HepG2 (cell line): ENCODE data around the gene ARL3. TPM values are rescaled to one million over a fixed set of nuclear protein-coding genes. Genes with fewer than 3 reads are reported as not detected.

Source experiments
- NAIF1 ChIP-seq: sonication (generic); formaldehyde crosslinking; IDR thresholded peaks from 2 replicates; pipeline ENCODE4 v1.5.0; 2020; ENCODE audit warnings: mild to moderate bottlenecking, missing genetic modification reagents, borderline replicate concordance
- SMARCC2 ChIP-seq: fragments of 450-650 bp; IDR thresholded peaks from 2 replicates; pipeline ENCODE4 v1.6.1; 2017; ENCODE audit warnings: antibody characterized with exemption, mild to moderate bottlenecking
- SRSF4 ChIP-seq: fragments of 200-400 bp; formaldehyde crosslinking; IDR thresholded peaks from one replicate; pipeline ENCODE4 v1.6.1; 2018; ENCODE audit warnings: mild to moderate bottlenecking, low read depth, low read length, moderate library complexity; ENCODE audit not compliant: poor library complexity, severe bottlenecking
- TAF15 ChIP-seq: fragments of 200-400 bp; formaldehyde crosslinking; IDR thresholded peaks from one replicate; pipeline ENCODE4 v1.6.1; 2018; ENCODE audit warnings: mild to moderate bottlenecking, low read depth, low read length; ENCODE audit not compliant: poor library complexity, severe bottlenecking
- ZKSCAN5 ChIP-seq: sonication (generic); formaldehyde crosslinking; IDR thresholded peaks from 2 replicates; pipeline ENCODE4 v1.5.1; 2020; ENCODE audit warnings: mild to moderate bottlenecking, missing genetic modification reagents
- ZNF230 ChIP-seq: sonication (generic); formaldehyde crosslinking; IDR thresholded peaks from 2 replicates; pipeline ENCODE4 v1.4.0; 2020; ENCODE audit warnings: mild to moderate bottlenecking, missing genetic modification reagents
- ZNF777 ChIP-seq: sonication (generic); formaldehyde crosslinking; IDR thresholded peaks from 2 replicates; pipeline ENCODE4 v1.4.0; 2020; ENCODE audit warnings: missing genetic modification reagents
- ZNF816 ChIP-seq: sonication (generic); formaldehyde crosslinking; IDR thresholded peaks from 2 replicates; pipeline ENCODE4 v1.8.0; 2022; ENCODE audit warnings: missing genetic modification reagents, mild to moderate bottlenecking, borderline replicate concordance
- polyA plus RNA-seq, 8 experiments: library from polyadenylated mRNA; depleted of rRNA in 3 of 8; stranded (reverse) in 7 of 8; unstranded in 1 of 8; fragments of >200 nt; fragmentation: Illumina TruSeq in 4 of 8; extraction: Trizol in 4 of 8; gene quantifications; 2 replicates each; pipeline versions ENCODE4 v1.2.1 to v1.2.3, GENCODE V29; 2011 to 2016; ENCODE audit warnings: low read depth in 4 of 8, missing spikeins in 1 of 8, mixed read lengths in 1 of 8; ENCODE audit not compliant: insufficient read depth in 1 of 8
- total RNA-seq, 5 experiments: library from RNA; depleted of rRNA; stranded (reverse); fragments of >200 nt; fragmentation: Illumina TruSeq; extraction: Trizol; gene quantifications; 2 replicates each; pipeline ENCODE4 v1.2.3, GENCODE V29; 2016; ENCODE audit warnings: low read depth in 1 of 5
- TF ChIP-seq, protein P1 (sequence below): IDR thresholded peaks from 2 replicates; pipeline ENCODE4 v1.6.1; 2016
- TF ChIP-seq, protein P2 (sequence below), 2 experiments: sonication (generic) in 1 of 2; formaldehyde crosslinking in 1 of 2; IDR thresholded peaks; 2 replicates each; pipeline versions ENCODE4 v1.6.1 to v1.9.0; 2014 to 2022; ENCODE audit warnings: antibody characterized with exemption in 1 of 2, borderline replicate concordance in 1 of 2, inconsistent platforms in 1 of 2, low read depth in 1 of 2, missing genetic modification reagents in 1 of 2
- TF ChIP-seq, protein P3 (sequence below), 2 experiments: IDR thresholded peaks; 2 replicates each; pipeline ENCODE4 v1.6.1; 2011 to 2012; ENCODE audit warnings: low read length in 2 of 2, borderline replicate concordance in 1 of 2, low read depth in 1 of 2, mild to moderate bottlenecking in 1 of 2, moderate library complexity in 1 of 2

Gene ARL3
- total and polyA plus RNA-seq, 2 of the 13 experiments (the other 11 are each of a cell fraction or from before 2014, with no cell fraction given): 5.2 to 6.6 TPM

DNA sequence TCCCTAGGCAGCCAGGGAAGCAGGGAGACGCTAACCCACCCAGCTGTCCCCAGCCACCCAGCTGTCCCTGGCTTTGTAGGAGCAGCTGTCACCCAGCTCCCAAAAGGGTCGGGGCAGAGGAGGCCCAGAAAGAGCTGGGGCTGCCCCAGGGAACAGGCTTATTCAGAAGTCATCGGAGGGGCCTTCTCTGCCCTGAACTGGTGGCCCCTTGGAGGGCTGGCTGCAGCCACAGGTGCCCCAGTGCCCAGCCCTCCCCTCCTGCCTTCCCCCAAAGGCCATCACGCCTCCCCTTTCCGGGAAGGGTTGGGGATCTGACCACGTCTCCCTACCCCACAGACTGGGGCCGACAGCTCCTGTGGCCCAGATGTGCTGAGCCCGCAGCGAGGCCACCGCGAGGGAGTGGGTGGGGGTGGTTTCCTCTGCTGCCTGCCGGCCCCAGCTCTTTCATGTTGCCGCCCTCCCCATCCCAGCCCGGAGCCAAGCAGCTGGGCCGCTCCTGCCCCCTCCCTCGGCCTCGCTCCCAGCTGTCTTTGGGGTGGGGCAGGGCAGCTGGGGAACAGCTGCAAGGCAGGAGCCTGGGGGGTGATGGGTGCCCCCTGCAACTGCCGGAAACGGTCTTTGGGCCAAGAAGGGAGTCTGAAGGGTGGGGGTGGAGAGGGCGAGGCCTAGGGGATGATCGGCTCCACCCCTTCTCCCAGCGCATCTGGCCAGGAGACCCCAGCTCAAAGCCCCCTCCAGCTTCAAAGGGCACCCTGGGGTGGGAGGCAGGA is 53.1 kb downstream of the ARL3 start (continued):
- TF ChIP-seq, protein P1, sequence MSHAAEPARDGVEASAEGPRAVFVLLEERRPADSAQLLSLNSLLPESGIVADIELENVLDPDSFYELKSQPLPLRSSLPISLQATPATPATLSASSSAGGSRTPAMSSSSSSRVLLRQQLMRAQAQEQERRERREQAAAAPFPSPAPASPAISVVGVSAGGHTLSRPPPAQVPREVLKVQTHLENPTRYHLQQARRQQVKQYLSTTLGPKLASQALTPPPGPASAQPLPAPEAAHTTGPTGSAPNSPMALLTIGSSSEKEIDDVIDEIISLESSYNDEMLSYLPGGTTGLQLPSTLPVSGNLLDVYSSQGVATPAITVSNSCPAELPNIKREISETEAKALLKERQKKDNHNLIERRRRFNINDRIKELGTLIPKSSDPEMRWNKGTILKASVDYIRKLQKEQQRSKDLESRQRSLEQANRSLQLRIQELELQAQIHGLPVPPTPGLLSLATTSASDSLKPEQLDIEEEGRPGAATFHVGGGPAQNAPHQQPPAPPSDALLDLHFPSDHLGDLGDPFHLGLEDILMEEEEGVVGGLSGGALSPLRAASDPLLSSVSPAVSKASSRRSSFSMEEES: no peak
- TF ChIP-seq, protein P2, sequence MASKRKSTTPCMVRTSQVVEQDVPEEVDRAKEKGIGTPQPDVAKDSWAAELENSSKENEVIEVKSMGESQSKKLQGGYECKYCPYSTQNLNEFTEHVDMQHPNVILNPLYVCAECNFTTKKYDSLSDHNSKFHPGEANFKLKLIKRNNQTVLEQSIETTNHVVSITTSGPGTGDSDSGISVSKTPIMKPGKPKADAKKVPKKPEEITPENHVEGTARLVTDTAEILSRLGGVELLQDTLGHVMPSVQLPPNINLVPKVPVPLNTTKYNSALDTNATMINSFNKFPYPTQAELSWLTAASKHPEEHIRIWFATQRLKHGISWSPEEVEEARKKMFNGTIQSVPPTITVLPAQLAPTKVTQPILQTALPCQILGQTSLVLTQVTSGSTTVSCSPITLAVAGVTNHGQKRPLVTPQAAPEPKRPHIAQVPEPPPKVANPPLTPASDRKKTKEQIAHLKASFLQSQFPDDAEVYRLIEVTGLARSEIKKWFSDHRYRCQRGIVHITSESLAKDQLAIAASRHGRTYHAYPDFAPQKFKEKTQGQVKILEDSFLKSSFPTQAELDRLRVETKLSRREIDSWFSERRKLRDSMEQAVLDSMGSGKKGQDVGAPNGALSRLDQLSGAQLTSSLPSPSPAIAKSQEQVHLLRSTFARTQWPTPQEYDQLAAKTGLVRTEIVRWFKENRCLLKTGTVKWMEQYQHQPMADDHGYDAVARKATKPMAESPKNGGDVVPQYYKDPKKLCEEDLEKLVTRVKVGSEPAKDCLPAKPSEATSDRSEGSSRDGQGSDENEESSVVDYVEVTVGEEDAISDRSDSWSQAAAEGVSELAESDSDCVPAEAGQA (IDR thresholded peaks at IDR 0.05; ENCODE audit: low read depth): no peak
- TF ChIP-seq, protein P2 (CRISPR knock-in tag; IDR thresholded peaks at IDR 0.05; ENCODE audit: borderline replicate concordance): no peak
- no peak for TF ChIP-seq ZNF230 (CRISPR knock-in tag)
- no peak for TF ChIP-seq ZNF777 (CRISPR knock-in tag)
- no peak for TF ChIP-seq NAIF1 (CRISPR knock-in tag)
- TF ChIP-seq TAF15: peak; percentile 83
- no peak for TF ChIP-seq ZKSCAN5 (CRISPR knock-in tag)
- TF ChIP-seq ZNF816: no peak
- no peak for TF ChIP-seq SRSF4
- TF ChIP-seq, protein P3, sequence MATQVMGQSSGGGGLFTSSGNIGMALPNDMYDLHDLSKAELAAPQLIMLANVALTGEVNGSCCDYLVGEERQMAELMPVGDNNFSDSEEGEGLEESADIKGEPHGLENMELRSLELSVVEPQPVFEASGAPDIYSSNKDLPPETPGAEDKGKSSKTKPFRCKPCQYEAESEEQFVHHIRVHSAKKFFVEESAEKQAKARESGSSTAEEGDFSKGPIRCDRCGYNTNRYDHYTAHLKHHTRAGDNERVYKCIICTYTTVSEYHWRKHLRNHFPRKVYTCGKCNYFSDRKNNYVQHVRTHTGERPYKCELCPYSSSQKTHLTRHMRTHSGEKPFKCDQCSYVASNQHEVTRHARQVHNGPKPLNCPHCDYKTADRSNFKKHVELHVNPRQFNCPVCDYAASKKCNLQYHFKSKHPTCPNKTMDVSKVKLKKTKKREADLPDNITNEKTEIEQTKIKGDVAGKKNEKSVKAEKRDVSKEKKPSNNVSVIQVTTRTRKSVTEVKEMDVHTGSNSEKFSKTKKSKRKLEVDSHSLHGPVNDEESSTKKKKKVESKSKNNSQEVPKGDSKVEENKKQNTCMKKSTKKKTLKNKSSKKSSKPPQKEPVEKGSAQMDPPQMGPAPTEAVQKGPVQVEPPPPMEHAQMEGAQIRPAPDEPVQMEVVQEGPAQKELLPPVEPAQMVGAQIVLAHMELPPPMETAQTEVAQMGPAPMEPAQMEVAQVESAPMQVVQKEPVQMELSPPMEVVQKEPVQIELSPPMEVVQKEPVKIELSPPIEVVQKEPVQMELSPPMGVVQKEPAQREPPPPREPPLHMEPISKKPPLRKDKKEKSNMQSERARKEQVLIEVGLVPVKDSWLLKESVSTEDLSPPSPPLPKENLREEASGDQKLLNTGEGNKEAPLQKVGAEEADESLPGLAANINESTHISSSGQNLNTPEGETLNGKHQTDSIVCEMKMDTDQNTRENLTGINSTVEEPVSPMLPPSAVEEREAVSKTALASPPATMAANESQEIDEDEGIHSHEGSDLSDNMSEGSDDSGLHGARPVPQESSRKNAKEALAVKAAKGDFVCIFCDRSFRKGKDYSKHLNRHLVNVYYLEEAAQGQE (IDR thresholded peaks at IDR 0.05; ENCODE audit: borderline replicate concordance in 1 of 2, low read depth in 1 of 2, low read length in 2 of 2): no peak
- no peak for TF ChIP-seq SMARCC2
